Measurements from ENCODE around the gene KRTAP5-8.
"Not testable (repeated sequence)": the region's sequence is repeated elsewhere in the genome, so short reads cannot be mapped to it uniquely, and the experiment has no call there.

Gene KRTAP5-8

DNA sequence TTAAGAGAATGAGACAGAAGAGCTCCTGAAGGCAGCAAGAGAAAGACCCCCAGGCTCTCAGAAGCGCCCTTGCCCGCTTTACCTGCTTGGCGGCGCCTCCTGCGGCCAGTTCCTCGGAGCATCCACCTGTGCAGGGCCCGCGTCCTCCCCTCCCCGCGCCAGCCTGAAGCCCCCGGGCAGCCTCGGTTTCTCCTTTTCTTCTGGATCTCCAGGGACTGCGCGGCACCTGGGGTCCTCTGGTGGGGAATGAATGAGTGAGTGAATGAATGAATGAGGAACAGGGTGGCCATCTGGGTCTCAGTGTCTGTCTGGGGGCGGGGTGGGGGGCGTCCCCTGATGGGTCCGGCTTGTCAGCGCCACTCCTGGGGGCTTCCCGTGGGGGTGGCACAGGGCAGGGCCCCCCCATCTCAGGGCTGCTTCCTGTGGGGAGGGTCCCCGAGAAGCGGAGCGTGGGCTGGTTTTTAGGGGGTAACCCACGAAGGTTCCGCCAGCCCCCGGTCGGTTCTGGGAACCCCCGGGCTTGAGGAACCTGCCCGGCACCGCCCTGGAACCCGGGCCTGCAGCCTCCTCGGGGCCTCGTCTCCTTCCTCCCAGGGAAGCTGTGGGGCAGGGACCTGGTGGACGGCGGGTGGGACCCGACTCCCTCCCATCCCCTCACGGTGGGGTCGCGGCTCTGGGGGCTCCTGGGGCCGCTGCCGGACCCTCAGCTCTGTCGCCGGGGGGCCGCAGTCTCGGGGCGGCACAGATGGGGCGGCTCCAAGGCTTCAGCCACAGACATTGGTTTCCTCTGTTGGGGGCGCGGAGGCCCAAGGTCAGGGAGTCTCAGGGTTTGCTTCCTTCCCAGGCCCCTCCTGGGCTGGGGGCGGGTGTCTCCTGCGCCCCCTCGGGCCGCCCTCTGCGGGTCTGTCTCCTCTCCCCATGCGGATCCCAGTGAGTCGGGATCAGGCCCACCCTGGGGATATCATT lies 19.0 kb upstream of the KRTAP5-8 start:
- no peak for DNase-seq

DNA sequence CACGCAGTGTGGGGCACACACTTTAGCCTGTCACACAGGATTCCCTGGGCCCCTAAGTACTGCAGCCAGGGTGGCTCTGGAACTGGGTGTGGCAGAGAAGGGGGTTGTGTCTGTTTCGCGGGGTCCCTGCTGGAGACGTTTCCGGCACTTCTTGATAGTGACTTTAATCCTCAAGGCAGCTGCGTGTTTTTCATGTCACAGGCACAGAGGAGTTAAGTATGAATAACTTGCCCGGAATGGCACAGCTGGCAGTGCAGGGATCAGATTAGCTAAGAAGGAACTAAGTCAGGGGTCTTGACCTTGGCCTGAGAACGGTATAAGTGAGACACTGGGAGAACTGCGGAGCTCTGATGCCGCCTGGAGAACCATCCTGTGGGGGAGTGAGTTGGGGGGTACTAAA lies 18.3 kb upstream of the KRTAP5-8 start:
- no peak for DNase-seq

DNA sequence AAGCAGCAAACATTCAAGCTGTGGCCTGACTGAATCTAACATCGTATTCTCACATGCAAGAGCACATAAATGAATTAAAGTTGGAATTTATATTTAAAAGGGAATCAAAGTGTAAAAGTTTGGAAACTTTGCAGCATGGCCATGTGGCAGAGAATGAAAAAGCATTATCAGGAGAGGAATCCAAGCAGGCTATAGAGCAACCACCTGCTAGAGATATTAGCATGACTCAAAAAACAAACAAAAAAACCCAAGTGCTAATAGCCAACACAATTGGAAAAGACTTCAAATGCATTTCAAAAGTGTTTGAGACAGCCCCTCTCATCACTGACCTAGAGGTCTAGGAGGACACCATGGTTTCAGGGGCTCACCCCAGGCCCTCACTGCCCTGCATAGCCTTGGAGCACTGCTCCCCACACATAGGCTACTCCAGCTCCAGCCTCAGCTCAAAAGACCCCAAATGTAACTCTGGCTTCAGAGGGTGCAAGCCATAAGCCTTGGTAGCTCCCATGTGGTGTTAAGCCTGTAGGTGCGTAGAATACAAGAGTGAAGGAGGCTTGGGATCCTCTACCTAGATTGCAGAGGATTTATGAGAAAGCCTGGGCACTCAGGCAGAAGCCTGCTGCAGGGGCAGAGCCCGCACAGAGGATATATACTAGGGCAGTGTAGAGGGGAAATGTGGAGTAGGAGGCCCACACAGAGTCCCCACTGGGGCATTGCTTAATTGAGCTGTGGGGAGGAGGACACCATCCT lies 12.5 kb upstream of the KRTAP5-8 start:
- DNase-seq = no peak

DNA sequence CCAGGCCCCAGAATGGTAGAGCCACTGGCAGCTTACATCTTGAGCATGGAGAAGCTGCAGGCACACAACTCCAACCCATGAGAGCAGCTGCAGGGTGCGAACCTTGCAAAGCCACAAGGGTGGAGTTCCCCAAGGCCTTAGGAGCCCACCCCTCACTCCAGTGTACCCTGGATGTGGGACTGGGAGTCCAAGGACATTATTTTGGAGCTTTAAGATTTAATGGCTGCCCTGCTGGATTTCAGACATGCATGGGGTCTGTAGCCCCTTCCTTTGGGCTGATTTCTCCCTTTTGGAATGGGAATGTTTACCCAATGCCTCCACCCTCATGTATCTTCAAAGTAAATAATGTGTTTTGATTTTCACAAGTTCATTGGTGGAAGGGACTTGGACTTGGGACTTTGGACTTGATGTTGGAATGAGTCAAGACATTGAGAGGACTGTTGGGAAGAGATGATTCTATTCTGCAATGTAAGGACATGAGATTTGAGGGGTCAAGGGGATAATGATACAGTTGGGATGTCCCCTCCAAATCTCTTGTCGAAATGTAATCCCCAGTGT lies 11.8 kb upstream of the KRTAP5-8 start:
- no peak for DNase-seq

DNA sequence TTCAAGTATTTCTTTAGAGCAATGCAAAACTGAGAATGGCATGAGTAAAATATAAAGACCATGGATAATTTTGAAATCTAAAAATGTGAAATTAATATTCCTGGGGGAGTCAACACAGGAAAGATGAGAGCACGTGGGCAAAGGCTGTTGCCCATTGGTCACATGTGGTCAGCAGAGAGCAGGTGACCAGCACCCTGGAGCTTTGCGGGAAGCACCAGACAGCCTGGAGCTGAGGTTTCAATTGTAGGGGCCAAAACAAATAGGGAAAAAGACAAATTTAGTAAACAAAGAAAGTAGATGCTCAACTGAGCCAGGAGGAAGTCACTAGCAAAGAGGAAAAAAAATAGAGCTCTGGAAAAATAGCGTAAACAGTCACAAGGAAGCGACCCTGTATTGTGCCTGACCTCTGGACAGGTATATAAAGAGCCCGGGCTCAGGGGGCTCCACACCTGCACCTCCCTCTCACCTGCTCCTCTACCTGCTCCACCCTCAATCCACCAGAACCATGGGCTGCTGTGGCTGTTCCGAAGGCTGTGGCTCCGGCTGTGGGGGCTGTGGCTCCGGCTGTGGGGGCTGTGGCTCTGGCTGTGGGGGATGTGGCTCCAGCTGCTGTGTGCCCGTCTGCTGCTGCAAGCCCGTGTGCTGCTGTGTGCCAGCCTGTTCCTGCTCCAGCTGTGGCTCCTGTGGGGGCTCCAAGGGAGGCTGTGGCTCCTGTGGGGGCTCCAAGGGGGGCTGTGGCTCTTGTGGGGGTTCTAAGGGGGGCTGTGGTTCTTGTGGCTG lies 10.8 kb upstream of the KRTAP5-8 start, which contains the start of gene KRTAP5-7:
KRTAP5-7 (plus strand) TSS at position 472 of the 780 bp plus-strand sequence; CDS start at position 506, 34 bp downstream.
- not testable (repeated sequence) for DNase-seq

DNA sequence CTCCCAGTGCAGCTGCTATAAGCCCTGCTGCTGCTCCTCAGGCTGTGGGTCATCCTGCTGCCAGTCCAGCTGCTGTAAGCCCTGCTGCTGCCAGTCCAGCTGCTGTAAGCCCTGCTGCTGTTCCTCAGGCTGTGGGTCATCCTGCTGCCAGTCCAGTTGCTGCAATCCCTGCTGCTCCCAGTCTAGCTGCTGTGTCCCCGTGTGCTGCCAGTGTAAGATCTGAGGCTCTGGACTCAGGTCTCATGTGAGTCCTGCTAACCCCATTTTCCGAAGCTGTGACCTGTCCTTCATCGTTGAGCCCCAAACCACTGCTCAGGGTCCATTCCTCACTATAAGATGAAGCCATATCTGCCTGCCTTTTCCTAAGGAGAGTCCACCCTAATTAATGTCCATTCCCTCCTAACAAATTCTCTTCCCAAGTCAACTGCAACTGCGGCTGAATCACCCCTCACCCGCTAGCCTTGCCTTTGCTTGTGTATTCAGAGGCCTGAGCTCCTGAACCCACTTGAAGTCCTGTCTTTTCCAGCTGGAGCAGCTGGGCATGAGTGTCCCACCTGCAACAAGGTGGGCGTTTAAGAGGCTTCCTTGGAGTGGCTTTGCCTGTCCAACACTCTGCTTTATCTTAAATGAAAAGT lies 10.1 kb upstream of the KRTAP5-8 start:
- DNase-seq = no peak

DNA sequence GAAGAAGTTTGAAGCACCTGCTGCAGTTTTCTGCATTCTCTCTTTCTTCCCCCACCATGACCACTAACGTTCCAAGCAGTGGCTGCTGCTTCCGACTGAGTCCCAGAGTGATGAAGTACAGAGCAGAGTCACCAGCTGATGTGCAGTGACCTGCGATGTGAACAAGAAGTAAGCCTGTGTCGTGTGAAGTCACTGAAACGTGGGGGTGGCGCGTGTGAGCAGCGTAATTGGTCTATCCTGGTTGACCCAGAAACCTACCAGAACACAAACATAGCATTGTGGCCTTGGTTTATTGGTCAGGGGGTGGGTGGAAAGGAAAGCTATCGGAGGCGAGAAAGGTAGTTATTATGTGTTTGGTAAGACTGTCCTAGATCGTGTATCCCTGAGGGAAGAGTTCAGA lies 7.2 kb upstream of the KRTAP5-8 start:
- no peak for DNase-seq

DNA sequence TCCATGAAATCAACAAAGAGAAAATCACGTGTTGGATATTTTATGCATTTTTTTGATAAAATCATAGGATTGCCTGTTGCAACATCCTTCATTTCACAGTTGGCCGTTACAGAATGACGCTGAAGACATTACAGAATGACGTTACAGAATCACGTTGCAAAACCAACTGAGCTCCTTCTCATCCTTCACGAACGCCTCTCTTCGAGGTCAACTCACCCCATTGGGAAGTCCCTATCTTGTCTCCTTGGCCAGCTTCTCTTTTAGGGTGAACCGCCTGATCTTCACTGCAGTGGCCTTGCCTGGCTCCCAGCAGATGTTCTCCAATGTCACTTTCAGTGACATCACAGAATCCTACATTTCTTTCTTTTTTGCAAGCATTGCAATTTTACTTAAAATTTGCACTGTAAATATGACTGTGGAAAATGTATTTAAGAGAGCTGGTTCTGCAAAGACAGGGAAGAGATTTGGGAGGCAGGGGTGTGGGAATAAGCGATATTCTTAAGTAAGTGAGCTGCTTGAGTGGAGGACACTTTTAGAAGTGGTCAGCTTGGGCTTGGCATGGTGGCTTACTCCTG lies 5.7 kb upstream of the KRTAP5-8 start:
- DNase-seq = no peak

DNA sequence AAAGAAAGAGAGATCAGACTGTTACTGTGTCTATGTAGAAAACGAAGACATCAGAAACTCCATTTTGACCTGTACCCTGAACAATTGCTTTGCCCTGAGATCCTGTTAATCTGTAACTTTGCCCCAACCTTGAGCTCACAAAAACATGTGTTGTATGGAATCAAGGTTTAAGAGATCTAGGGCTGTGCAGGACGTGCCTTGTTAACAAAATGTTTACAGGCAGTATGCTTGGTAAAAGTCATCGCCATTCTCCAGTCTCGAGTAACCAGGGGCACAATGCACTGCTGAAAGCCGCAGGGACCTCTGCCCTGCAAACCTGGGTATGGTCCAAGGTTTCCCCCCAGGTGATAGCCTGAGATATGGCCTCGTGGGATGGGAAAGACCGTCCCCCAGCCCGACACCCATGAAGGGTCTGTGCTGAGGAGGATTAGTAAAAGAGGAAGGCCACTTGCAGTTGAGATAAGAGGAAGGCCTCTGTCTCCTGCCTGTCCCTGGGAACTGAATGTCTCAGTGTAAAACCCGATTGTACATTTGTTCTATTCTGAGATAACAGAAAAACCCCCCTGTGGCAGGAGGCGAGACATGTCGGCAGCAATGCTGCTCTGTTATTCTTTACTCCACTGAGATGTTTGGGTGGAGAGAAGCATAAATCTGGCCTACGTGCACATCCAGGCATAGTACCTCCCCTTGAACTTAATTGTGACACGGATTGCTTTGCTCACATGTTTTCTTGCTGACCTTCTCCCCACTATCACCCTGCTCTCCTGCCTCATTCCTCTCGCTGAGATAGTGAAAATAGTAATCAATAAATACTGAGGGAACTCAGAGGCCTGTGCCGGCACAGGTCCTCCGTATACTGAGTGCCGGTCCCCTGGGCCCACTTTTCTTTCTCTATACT lies 2.9 kb upstream of the KRTAP5-8 start:
- not testable (repeated sequence) for DNase-seq

DNA sequence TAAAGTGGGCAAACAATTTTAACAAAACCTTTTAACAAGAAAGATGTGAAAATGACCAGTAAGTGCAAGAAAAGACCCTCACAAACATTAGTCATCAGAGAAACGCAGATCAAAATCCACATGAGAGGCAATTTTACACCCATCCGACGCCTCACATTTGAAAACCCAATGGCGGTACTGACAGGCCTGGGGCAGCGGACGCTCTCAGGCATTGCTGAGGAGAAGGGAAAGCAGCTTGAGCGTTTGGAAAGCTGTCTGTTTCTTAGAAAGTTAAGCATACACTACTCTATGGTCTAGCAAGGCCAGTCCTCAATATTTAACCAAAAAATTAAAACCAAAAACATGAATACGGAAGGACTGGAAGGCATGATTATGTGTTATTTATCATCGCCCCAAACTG lies 2.0 kb upstream of the KRTAP5-8 start:
- DNase-seq = no peak

DNA sequence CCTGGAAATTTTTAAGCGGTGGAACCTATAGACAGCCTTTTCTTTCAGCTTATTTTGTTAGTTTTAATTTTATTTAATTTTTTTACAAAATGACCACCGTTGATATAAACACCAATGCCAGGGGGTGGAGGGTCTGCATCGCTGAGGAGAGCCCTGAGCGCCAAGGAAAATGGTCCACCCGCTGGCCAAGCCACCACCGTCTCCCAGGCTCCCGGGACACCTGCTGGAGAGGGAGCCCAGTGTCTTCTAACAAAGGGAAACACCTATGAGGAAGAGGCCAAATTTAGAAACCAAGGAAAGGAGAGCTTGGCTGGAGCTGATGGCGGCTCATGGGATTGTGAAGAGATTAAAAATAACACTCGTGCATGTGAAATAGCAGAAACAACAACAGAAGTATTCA lies 288 bp upstream of the KRTAP5-8 start:
- no peak for DNase-seq

DNA sequence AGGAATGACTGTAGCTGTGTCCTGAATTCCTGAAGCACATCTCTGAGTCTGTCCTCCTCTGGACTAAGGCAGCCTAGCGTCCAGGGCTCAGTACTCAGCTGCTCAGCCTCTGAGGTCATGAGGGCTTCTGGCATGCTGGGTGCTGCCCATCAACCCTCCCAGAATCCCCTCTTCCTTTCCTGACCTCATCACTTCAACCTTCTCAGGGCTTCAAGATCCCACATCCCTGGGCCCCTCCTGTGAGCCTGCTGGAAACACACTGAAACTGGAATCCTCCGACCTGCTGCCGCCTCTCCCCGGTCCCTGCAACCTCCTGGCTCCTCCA lies 803 bp downstream of the KRTAP5-8 start:
- DNase-seq = no peak

DNA sequence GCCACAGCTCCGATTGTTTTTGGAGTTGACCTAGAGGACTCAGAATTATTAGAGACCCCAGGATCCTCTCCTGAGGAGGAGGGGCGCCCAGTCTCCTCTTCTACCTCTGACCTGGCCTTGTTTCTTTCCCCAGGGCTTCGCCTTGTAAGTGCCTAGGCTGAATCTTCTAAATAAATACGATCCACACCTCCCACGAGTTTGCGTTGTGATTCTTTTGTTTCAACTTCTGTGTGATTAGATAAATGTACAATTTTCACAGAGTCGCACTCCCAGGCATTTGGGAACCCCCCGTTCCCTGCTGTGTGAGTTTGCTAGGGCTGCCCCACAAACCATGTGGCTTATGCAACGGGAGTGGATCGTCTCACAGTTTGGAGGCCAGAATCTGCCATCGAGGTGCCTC lies 1.2 kb downstream of the KRTAP5-8 start:
- no peak for DNase-seq

DNA sequence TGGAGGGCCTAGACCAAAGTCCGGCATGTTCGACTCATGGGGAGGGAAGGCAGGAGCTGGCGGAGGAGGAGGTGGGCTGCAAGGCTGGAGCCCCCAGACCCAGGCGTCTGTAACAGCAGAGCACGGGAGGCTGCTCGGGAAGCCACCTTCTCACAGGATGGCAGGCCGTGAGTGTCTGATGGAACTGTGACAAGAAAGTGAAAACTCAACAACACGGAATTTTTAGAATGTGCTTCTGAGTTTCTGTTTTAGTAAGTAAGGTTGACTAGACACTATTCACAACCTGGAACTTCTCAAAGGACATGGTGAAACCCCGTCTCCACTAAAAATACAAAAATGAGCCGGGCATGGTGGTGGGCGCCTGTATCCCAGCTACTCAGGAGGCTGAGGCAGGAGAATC lies 2.1 kb downstream of the KRTAP5-8 start:
- not testable (repeated sequence) for DNase-seq

DNA sequence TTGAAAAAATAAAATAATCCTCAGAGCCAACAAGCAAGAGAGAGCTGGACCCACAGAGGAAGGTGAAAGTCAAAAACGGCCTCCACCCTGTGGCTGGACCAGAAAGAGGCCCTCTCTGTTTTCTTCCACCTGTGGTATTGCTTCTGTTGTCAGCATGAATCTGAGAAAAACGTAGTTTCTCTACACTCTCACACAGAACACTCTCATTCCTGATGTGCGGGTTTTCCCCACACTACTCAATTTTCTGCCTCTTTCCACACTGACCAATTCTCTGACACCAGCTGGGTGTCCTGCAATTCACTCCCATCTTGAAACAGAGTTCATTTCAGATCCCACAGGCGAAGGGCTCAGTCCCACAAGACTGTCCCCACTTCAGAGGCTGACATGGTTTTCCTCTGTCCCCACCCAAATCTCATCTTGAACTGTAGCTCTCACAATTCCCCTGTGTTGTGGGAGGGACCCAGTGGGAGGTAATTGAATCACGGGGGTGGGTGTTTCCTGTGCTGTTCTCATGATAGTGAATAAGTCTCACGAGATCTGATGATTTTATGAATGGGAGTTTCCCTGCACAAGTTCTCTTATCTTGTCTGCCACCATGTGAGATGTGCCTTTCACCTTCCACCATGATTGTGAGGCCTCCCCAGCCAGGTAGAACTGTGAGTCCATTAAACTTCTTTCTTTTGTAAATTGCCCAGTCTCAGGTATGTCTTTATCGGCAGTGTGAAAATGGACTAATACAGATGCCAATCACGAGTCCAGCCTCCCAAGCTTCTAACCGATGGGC lies 2.9 kb downstream of the KRTAP5-8 start:
- DNase-seq = not testable (repeated sequence)

DNA sequence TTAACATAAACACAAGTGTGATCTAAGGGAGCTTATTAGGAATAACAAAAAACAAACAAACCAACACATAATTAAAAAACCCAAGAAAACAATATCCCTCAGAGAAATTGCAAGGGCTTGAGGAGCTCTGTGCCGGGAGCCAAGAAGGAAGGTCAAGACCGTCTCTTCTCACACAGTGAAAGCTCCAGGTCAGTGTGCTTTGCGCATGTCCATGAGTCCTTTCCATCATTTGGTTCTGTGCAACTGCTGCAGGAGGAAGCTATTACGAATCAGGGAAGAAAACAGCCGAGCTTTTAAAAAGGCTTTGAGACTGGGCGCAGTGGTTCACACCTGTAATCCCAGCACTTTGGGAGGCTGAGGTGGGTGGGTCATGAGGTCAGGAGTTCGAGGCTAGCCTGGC lies 4.6 kb downstream of the KRTAP5-8 start:
- DNase-seq = no peak

DNA sequence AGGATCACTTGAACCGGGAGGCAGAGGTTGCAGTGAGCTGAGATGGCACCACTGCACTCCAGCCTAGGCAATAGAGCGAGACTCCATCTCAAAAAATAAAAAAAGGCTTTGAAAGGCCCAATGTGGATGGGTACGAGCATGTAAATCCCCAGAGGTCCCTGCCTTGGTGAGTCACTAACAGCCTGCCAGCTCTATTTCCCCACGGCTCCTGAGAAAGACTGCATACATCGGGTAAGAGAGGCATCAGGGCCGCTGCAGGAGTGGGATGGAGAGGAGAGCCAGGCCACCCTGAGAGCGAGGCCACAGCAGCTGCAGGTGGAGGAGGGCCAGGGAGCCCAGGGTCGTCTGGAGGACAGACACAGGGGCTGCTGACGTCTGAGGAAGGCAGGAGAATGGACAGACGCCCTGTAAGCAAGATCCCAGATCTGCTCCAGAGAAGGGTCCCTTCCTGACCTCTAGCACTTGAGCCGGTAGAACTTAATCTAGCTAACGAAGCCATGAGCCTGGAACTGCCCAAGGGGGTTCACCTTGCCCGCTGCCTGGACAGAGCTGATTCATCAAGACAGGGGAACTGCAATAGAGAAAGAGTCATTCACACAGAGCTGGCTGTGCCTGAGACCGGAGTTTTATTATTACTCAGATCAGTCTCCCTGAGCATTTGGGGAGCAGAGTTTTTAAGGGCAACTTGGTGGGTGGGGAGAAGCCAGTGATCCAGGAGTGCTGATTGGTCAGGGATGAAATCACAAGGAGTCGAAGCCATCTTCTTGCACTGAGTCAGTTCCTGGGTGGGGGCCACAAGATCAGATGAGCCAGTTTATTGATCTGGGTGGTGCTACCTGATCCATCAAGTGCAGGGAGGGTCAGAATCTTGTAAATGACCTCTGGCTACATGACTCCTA lies 5.3 kb downstream of the KRTAP5-8 start:
- DNase-seq = no peak

DNA sequence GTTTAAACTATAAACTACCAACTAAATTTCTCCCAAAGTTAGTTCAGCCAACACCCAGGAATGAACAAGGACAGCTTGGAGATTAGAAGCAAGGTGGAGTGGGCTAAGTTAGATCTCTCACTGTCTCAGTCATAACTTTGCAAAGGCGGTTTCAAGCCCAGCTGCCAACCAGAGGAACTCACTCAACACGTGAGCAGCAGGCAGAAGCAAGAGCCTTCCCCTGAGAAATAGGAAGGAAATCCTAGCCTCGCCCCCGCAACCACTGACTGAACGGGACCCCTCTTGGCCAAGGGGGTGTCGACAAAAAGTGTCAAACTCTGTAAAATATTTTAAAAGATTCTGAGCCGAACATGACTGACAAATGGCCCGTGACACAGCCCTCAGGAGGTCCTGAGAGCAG lies 6.0 kb downstream of the KRTAP5-8 start:
- DNase-seq = no peak
